Measurements from ENCODE around the gene IGLL5.

The IGLL5 gene

GRCh38 chr22:22927196-22927887 lies 39.7 kb downstream of the IGLL5 start:
- no peak for TF ChIP-seq CTCF (IDR thresholded peaks at IDR 0.05; ENCODE audit: low read depth, low read length)
- no peak for TF ChIP-seq MAX (IDR thresholded peaks at IDR 0.05; ENCODE audit: low read depth, low read length)
- TF ChIP-seq POLR2A (IDR thresholded peaks at IDR 0.05; ENCODE audit: extremely low read depth, insufficient read length), result no peak
- TF ChIP-seq MYC (IDR thresholded peaks at IDR 0.05; ENCODE audit: low read depth, low read length), result no peak
- no peak overlapping the region for H3K4me3 ChIP-seq (ENCODE audit: low read depth, low read length)
- no peak for DNase-seq (ENCODE audit: low read depth)

- DNase-seq (ENCODE audit: low read depth), result no peak
- TF ChIP-seq POLR2A (IDR thresholded peaks at IDR 0.05; ENCODE audit: extremely low read depth, insufficient read length), result no peak
- no peak for TF ChIP-seq MAX (IDR thresholded peaks at IDR 0.05; ENCODE audit: low read depth, low read length)
- TF ChIP-seq MYC (IDR thresholded peaks at IDR 0.05; ENCODE audit: low read depth, low read length), result no peak
- no peak for TF ChIP-seq CTCF (IDR thresholded peaks at IDR 0.05; ENCODE audit: low read depth, low read length)
- no peak overlapping the region for H3K4me3 ChIP-seq (ENCODE audit: low read depth, low read length)
Observed at GRCh38 chr22:22927888-22928665, 40.5 kb downstream of the IGLL5 start.

GRCh38 chr22:22928666-22929380 lies 41.2 kb downstream of the IGLL5 start:
- no peak overlapping the region for H3K4me3 ChIP-seq (ENCODE audit: low read depth, low read length)
- DNase-seq (ENCODE audit: low read depth), result peak; percentile 97
- TF ChIP-seq CTCF (IDR thresholded peaks at IDR 0.05; ENCODE audit: low read depth, low read length) (no peak), MYC (IDR thresholded peaks at IDR 0.05; ENCODE audit: low read depth, low read length) (no peak), POLR2A (IDR thresholded peaks at IDR 0.05; ENCODE audit: extremely low read depth, insufficient read length) (no peak), MAX (IDR thresholded peaks at IDR 0.05; ENCODE audit: low read depth, low read length) (no peak)

- H3K4me3 ChIP-seq (ENCODE audit: low read depth, low read length), result no peak overlapping the region
- peak; percentile 35 for DNase-seq (ENCODE audit: low read depth)
- TF ChIP-seq MYC (IDR thresholded peaks at IDR 0.05; ENCODE audit: low read depth, low read length) (no peak), MAX (IDR thresholded peaks at IDR 0.05; ENCODE audit: low read depth, low read length) (no peak), CTCF (IDR thresholded peaks at IDR 0.05; ENCODE audit: low read depth, low read length) (no peak), POLR2A (IDR thresholded peaks at IDR 0.05; ENCODE audit: extremely low read depth, insufficient read length) (no peak)
Observed at GRCh38 chr22:22929381-22930221, 42.0 kb downstream of the IGLL5 start.

- H3K4me3 ChIP-seq (ENCODE audit: low read depth, low read length), result no peak overlapping the region
- TF ChIP-seq POLR2A (IDR thresholded peaks at IDR 0.05; ENCODE audit: extremely low read depth, insufficient read length) (no peak), MAX (IDR thresholded peaks at IDR 0.05; ENCODE audit: low read depth, low read length) (no peak), MYC (IDR thresholded peaks at IDR 0.05; ENCODE audit: low read depth, low read length) (no peak), CTCF (IDR thresholded peaks at IDR 0.05; ENCODE audit: low read depth, low read length) (no peak)
- no peak for DNase-seq (ENCODE audit: low read depth)
Observed at GRCh38 chr22:22930222-22930497, 42.5 kb downstream of the IGLL5 start.
